CD4-positive, alpha-beta T cell (primary cell): ENCODE measurements around the gene CTIF. TPM values are rescaled to one million over a fixed set of nuclear protein-coding genes. Genes with fewer than 3 reads are reported as not detected.

Source experiments
- ATAC-seq: fragments of 200-7000 bp; cut with Tn5 transposase; one replicate; pipeline ENCODE4 v1.10.0; 2022; ENCODE audit warnings: mild to moderate bottlenecking; ENCODE audit not compliant: poor library complexity
- CTCF ChIA-PET: fragments of 350-600 bp; sonication (Branson Sonifier 250); formaldehyde crosslinking; loops from one replicate; lab custom pipeline; 2021; ENCODE audit warnings: antibody characterized with exemption, inconsistent platforms; lab: Charles Lee
- POLR2A ChIA-PET: fragments of 350-600 bp; sonication (Branson Sonifier 250); formaldehyde crosslinking; loops from one replicate; lab custom pipeline; 2021; ENCODE audit warnings: antibody characterized with exemption, inconsistent platforms; lab: Charles Lee
- DNase-seq, 14 experiments: peaks; one replicate each; pipeline ENCODE4 v3.0.0-alpha.2; 2013 to 2020; ENCODE audit warnings: mixed read lengths in 2 of 14
- H3K27ac ChIP-seq, 2 donors: one replicate each; pipeline versions ENCODE4 v1.5.1 to v1.7.0; 2013; ENCODE audit warnings: low read length in 2 of 2, low read depth in 1 of 2, mild to moderate bottlenecking in 1 of 2
- H3K27me3 ChIP-seq, 2 experiments: 1 replicate in 1 of 2; 2 replicates in 1 of 2; pipeline versions ENCODE4 v1.6.1 to v1.7.0; 2013; ENCODE audit warnings: low read length in 2 of 2, control low read depth in 1 of 2, mild to moderate bottlenecking in 1 of 2, moderate library complexity in 1 of 2; ENCODE audit not compliant: insufficient read depth in 2 of 2, control insufficient read depth in 1 of 2
- H3K36me3 ChIP-seq: one replicate; pipeline ENCODE4 v1.6.1; 2013; ENCODE audit warnings: low read length, control low read depth; ENCODE audit not compliant: insufficient read depth
- H3K4me1 ChIP-seq: one replicate; pipeline ENCODE4 v1.6.1; 2013; ENCODE audit warnings: low read length, control low read depth; ENCODE audit not compliant: insufficient read depth
- H3K4me3 ChIP-seq: one replicate; pipeline ENCODE4 v1.5.1; 2013; ENCODE audit warnings: mild to moderate bottlenecking, low read length, moderate library complexity
- H3K9me3 ChIP-seq, 2 experiments: 1 replicate in 1 of 2; 2 replicates in 1 of 2; pipeline versions ENCODE4 v1.6.1 to v1.7.0; 2013; ENCODE audit warnings: low read length in 2 of 2, mild to moderate bottlenecking in 2 of 2, control low read depth in 1 of 2, moderate library complexity in 1 of 2; ENCODE audit not compliant: control insufficient read depth in 1 of 2, insufficient read depth in 1 of 2
- H3K27ac Mint-ChIP-seq: one replicate; pipeline ENCODE4 v1.8.0; 2020; ENCODE audit warnings: mixed read lengths
- H3K27me3 Mint-ChIP-seq: one replicate; pipeline ENCODE4 v1.8.0; 2021; ENCODE audit warnings: mixed read lengths
- H3K36me3 Mint-ChIP-seq: one replicate; pipeline ENCODE4 v1.8.0; 2021; ENCODE audit warnings: low read depth, mixed read lengths
- H3K4me1 Mint-ChIP-seq: one replicate; pipeline ENCODE4 v1.8.0; 2021; ENCODE audit warnings: low read depth, mixed read lengths
- H3K4me3 Mint-ChIP-seq: one replicate; pipeline ENCODE4 v1.8.0; 2020; ENCODE audit warnings: mild to moderate bottlenecking, mixed read lengths
- H3K9me3 Mint-ChIP-seq: one replicate; pipeline ENCODE4 v1.8.0; 2020; ENCODE audit warnings: mixed read lengths
- intact Hi-C, 2 experiments: fragments of 100-400 bp; cut with DNase I in 1 of 2; cut with micrococcal nuclease in 1 of 2; formaldehyde crosslinking; loops; one replicate each; pipeline versions ENCODE4 v1.15.1 to v1.9.0; 2023 to 2025; cut with DNase I, micrococcal nuclease
- total RNA-seq, 174 experiments: library from RNA in 2 of 174; stranded (reverse) in 2 of 174; gene quantifications; one replicate each; pipeline ENCODE4 v1.2.3 and lab custom pipeline; 2021 to 2026
- TF ChIP-seq, protein P1 (sequence below): fragments of 200-600 bp; IDR thresholded peaks from one replicate; pipeline ENCODE4 v1.8.0; 2022; ENCODE audit warnings: antibody characterized with exemption, mild to moderate bottlenecking

The CTIF gene
- total RNA-seq, 2 experiments from 2014 or later, result 1.1 to 2.9 TPM

DNA sequence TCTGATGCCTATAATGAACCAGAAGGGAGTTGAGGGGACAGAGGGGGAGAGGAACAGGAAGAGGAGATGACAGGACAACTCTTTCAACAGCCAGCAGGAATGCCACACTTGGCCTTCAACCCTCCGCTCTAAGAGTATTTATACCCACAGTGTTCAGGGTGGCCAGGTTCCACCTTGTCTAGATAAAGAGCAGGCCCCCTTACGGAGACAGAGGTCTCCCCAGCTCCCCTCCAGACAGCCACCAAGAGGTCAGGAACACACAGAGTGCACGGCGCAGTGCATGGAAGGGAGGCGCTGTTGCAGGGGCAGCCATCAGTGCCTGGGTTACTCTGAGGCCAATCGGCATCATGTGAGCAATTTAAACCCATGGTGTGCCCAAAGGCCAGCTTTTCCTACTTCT is 235.0 kb downstream of the CTIF start:
- H3K36me3 Mint-ChIP-seq, result no peaks in the 10 kb centered on the region
- H3K4me3 ChIP-seq, result no peak overlapping the region
- no peak overlapping the region for H3K4me3 Mint-ChIP-seq
- no peak for ATAC-seq
- H3K9me3 Mint-ChIP-seq, result no peaks in the 10 kb centered on the region
- H3K27me3 Mint-ChIP-seq, result no peaks in the 10 kb centered on the region
- intact Hi-C loops, result loop anchor here (10.0 kb wide), 3 partner anchors 171 to 561 kb away; no protein-coding TSS in a partner anchor
- ChIA-PET CTCF (no interaction called here), POLR2A (no interaction called here)
- H3K4me1 ChIP-seq, result peaks cover 15% of the 10 kb centered on the region
- no peaks in the 10 kb centered on the region for H3K9me3 ChIP-seq
- no peaks in the 10 kb centered on the region for H3K27me3 ChIP-seq
- H3K27ac ChIP-seq, result no peak overlapping the region
- no peaks in the 10 kb centered on the region for H3K36me3 ChIP-seq
- H3K4me1 Mint-ChIP-seq, result peaks cover 6% of the 10 kb centered on the region
- DNase-seq, result no peak
- no peak overlapping the region for H3K27ac Mint-ChIP-seq
- TF ChIP-seq, protein P1, sequence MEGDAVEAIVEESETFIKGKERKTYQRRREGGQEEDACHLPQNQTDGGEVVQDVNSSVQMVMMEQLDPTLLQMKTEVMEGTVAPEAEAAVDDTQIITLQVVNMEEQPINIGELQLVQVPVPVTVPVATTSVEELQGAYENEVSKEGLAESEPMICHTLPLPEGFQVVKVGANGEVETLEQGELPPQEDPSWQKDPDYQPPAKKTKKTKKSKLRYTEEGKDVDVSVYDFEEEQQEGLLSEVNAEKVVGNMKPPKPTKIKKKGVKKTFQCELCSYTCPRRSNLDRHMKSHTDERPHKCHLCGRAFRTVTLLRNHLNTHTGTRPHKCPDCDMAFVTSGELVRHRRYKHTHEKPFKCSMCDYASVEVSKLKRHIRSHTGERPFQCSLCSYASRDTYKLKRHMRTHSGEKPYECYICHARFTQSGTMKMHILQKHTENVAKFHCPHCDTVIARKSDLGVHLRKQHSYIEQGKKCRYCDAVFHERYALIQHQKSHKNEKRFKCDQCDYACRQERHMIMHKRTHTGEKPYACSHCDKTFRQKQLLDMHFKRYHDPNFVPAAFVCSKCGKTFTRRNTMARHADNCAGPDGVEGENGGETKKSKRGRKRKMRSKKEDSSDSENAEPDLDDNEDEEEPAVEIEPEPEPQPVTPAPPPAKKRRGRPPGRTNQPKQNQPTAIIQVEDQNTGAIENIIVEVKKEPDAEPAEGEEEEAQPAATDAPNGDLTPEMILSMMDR, result no peak

DNA sequence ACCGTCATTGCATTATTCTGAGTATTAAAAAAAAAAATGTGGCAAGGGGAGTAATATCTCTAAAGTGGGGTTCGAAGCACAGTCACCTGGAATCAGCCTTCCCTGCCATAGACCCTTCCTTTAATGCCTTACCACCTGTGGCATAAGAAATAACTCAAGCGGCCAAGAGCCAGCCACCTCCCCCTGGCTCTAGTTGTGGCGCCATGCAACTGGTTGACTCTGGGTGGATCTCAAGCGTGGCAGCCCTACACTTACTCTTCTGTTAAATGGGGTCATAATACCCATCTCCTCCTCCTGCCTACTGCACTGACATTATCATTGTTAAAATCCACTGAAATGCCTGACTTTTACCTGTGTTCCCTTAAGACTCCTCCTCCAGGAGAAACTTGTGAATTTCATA is 236.1 kb downstream of the CTIF start:
- H3K4me1 Mint-ChIP-seq, result peaks cover 6% of the 10 kb centered on the region
- peaks cover 15% of the 10 kb centered on the region for H3K4me1 ChIP-seq
- no peaks in the 10 kb centered on the region for H3K36me3 ChIP-seq
- ChIA-PET CTCF (no interaction called here), POLR2A (interaction anchor here (0.7 kb wide), 1 partner anchor 435 kb away, joined by 4 read pairs; no protein-coding TSS in a partner anchor)
- DNase-seq (no peak), ATAC-seq (no peak)
- intact Hi-C loops, result loop anchor here (5.0 to 10.0 kb wide), 7 partner anchors 98 to 642 kb away; no protein-coding TSS in a partner anchor
- H3K27ac ChIP-seq, result no peak overlapping the region
- H3K27me3 Mint-ChIP-seq, result no peaks in the 10 kb centered on the region
- no peak overlapping the region for H3K4me3 ChIP-seq
- H3K27ac Mint-ChIP-seq, result no peak overlapping the region
- H3K4me3 Mint-ChIP-seq, result no peak overlapping the region
- no peaks in the 10 kb centered on the region for H3K27me3 ChIP-seq
- no peaks in the 10 kb centered on the region for H3K36me3 Mint-ChIP-seq
- TF ChIP-seq, protein P1, result no peak
- H3K9me3 Mint-ChIP-seq, result no peaks in the 10 kb centered on the region
- H3K9me3 ChIP-seq, result no peaks in the 10 kb centered on the region

DNA sequence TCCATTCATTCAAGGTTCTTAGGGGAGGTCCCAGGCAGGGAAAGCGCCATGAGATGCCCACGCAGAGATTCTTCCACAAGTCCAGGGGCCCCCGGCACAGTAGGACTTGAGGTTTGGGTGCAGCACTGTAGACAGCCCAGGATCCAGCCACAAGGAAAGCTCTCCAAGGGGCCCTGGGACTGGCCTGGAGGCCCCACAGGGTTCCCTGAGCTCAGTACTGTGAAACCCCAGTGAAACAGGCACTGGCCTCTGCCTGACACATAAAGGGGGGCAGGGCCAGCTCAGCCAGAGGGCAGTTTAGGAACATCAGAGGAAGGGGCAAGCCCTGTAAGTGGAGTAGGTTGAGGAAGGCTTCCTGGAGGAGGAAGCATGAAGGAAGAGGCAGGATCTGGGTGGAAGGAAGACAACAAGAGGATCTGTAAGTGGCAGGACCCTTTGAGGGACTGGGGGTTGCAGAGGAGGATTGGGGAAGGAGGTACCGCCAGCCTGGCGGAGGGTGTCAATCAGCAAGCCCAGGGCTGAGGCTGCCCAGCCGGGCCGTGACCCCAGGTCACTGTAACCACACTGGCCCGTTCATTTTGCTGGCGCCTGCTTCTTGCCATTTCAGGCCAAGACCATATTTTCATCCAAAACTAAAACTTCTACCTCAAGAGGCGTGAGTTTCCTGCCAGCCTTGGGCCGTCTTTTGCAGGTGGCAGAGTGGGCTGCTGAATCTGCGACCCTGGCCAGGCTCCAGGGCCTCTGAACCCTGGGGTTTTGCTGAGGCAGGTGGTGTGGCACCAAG is 236.7 kb downstream of the CTIF start:
- Histone ChIP-seq H3K36me3 (no peaks in the 10 kb centered on the region), H3K27me3 (no peaks in the 10 kb centered on the region), H3K4me1 (peaks cover 15% of the 10 kb centered on the region), H3K27ac (no peak overlapping the region), H3K4me3 (no peak overlapping the region), H3K9me3 (no peaks in the 10 kb centered on the region)
- Mint-ChIP-seq H3K4me1 (peaks cover 6% of the 10 kb centered on the region), H3K9me3 (no peaks in the 10 kb centered on the region), H3K27ac (no peak overlapping the region), H3K36me3 (no peaks in the 10 kb centered on the region), H3K27me3 (no peaks in the 10 kb centered on the region), H3K4me3 (no peak overlapping the region)
- ChIA-PET POLR2A (no interaction called here), CTCF (no interaction called here)
- intact Hi-C loops, result loop anchor here (2.0 to 10.0 kb wide), 8 partner anchors 98 to 642 kb away; no protein-coding TSS in a partner anchor
- DNase-seq (no peak), ATAC-seq (no peak)
- TF ChIP-seq, protein P1, result no peak
